ENCODE results near the gene AFP. TPM values are rescaled to one million over a fixed set of nuclear protein-coding genes. Genes with fewer than 3 reads are reported as not detected.
"Not testable (repeated sequence)": the region's sequence is repeated elsewhere in the genome, so short reads cannot be mapped to it uniquely, and the experiment has no call there.

The AFP gene
- total and polyA plus RNA-seq, 2 of the 4 experiments (the other 2 are of a cell fraction): 0.87 to 1.3 TPM

GRCh38 chr4:73388887-73389286 lies 47.1 kb upstream of the AFP start:
- intact Hi-C loops (cut with micrococcal nuclease): no loop called here
- H3K9me1 ChIP-seq (ENCODE audit: insufficient read depth, low read length): no peaks in the 10 kb centered on the region
- ChIA-PET CTCF (no interaction called here), POLR2A (ENCODE audit: unreplicated experiment) (no interaction called here)
- no peak overlapping the region for H2BK120ac ChIP-seq (ENCODE audit: low read depth, low read length)
- H4K5ac ChIP-seq (ENCODE audit: low read depth, low read length): no peak overlapping the region
- no peak overlapping the region for H3K14ac ChIP-seq (replicated peaks; ENCODE audit: low read depth, low read length)
- no peak overlapping the region for H2BK5ac ChIP-seq (ENCODE audit: low read depth, low read length, poor library complexity, severe bottlenecking)
- no peak overlapping the region for H2BK15ac ChIP-seq (ENCODE audit: low read depth, low read length)
- H3K9me3 ChIP-seq (ENCODE audit: control insufficient read depth, insufficient read depth, low read length): no peaks in the 10 kb centered on the region
- WGBS, 2 experiments (ENCODE audit: extremely low coverage in 2 of 2, insufficient read length in 1 of 2): no CpG with 5 or more reads among the region's 1 CpG
- no peak overlapping the region for H2AK9ac ChIP-seq (replicated peaks; ENCODE audit: low read depth, low read length, poor library complexity)
- in situ Hi-C loops (cut with MboI; ENCODE audit: low sequenced_read_pairs): no loop called here
- H4K91ac ChIP-seq (ENCODE audit: insufficient read depth, low read depth, low read length): no peak overlapping the region
- 0 out of 2 replicates have a peak, but pooled peaks have one; percentile 31 for TF ChIP-seq MAFK (IDR thresholded peaks at IDR 0.05; ENCODE audit: low read depth, low read length)
- TF ChIP-seq, protein P1, sequence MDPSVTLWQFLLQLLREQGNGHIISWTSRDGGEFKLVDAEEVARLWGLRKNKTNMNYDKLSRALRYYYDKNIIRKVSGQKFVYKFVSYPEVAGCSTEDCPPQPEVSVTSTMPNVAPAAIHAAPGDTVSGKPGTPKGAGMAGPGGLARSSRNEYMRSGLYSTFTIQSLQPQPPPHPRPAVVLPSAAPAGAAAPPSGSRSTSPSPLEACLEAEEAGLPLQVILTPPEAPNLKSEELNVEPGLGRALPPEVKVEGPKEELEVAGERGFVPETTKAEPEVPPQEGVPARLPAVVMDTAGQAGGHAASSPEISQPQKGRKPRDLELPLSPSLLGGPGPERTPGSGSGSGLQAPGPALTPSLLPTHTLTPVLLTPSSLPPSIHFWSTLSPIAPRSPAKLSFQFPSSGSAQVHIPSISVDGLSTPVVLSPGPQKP (IDR thresholded peaks at IDR 0.05; ENCODE audit: borderline replicate concordance, low read depth, low read length): no peak
- H3K4ac ChIP-seq (ENCODE audit: low read depth, low read length): no peak overlapping the region
- DNase-seq (no peak), ATAC-seq (ENCODE audit: low read depth) (no peak)
- H4K8ac ChIP-seq (ENCODE audit: low read depth in 2 of 2, low read length in 2 of 2): no peak overlapping the region
- H3K4me2 ChIP-seq (ENCODE audit: low read depth, low read length): no peak overlapping the region
- no peak overlapping the region for H3K27ac ChIP-seq (ENCODE audit: insufficient read depth, low read length)
- H3K9ac ChIP-seq (ENCODE audit: low read depth, low read length): no peak overlapping the region
- dilution Hi-C loops (cut with HindIII; ENCODE audit: low sequenced_read_pairs, unreplicated experiment): no loop called here
- no peak overlapping the region for H3K18ac ChIP-seq (ENCODE audit: low read depth, low read length)
- H3K79me1 ChIP-seq (ENCODE audit: low read depth in 1 of 2, low read length in 2 of 2): no peaks in the 10 kb centered on the region
- H3K23ac ChIP-seq (ENCODE audit: low read depth, low read length): no peak overlapping the region
- H3K36me3 ChIP-seq (ENCODE audit: control insufficient read depth, insufficient read depth, low read length): no peaks in the 10 kb centered on the region
- BruUV-seq (replicated peaks): no TSS peak
- no peak overlapping the region; the same call in 1 of the 2 replicates for H3K56ac ChIP-seq (ENCODE audit: extremely low read depth, insufficient read depth, low read length)
- no peak overlapping the region for H2AFZ ChIP-seq (replicated peaks; ENCODE audit: low read length, poor library complexity)
- H3K27me3 ChIP-seq (ENCODE audit: control insufficient read depth, insufficient read depth, low read length): no peaks in the 10 kb centered on the region
- no peaks in the 10 kb centered on the region for H3K4me1 ChIP-seq (ENCODE audit: control insufficient read depth, insufficient read depth, low read length)
- H4K20me1 ChIP-seq (ENCODE audit: insufficient read depth, low read length): no peaks in the 10 kb centered on the region
- H3K4me3 ChIP-seq (ENCODE audit: insufficient read depth, low read depth, low read length): no peak overlapping the region
- H2BK20ac ChIP-seq (ENCODE audit: low read depth, low read length): no peak overlapping the region
- no peak overlapping the region for H2AK5ac ChIP-seq (ENCODE audit: low read depth, low read length)

DNA sequence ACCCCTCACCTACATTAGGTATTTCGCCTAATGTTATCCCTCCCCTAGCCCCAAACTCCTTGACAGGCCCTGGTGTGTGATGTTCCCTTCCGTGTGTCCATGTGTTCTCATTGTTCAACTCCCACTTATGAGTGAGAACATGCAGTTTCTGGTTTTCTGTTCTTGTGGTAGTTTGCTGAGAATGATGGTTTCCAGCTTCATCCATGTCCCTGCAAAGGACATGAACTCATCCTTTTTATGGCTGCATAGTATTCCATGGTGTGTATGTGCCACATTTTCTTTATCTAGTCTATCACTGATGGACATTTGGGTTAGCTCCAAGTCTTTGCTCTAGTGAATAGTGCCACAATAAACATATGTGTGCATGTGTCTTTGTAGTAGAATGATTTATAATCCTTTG lies 46.4 kb upstream of the AFP start:
- H2AK9ac ChIP-seq (replicated peaks; ENCODE audit: low read depth, low read length, poor library complexity); H3K4me2 ChIP-seq (ENCODE audit: low read depth, low read length); H3K4ac ChIP-seq (ENCODE audit: low read depth, low read length); H3K79me1 ChIP-seq (ENCODE audit: low read depth in 1 of 2, low read length in 2 of 2); H4K91ac ChIP-seq (ENCODE audit: insufficient read depth, low read depth, low read length); H2BK20ac ChIP-seq (ENCODE audit: low read depth, low read length); H3K27me3 ChIP-seq (ENCODE audit: control insufficient read depth, insufficient read depth, low read length); H2AK5ac ChIP-seq (ENCODE audit: low read depth, low read length); H3K36me3 ChIP-seq (ENCODE audit: control insufficient read depth, insufficient read depth, low read length); H3K18ac ChIP-seq (ENCODE audit: low read depth, low read length); H3K9ac ChIP-seq (ENCODE audit: low read depth, low read length); dilution Hi-C loops (cut with HindIII; ENCODE audit: low sequenced_read_pairs, unreplicated experiment); ATAC-seq (ENCODE audit: low read depth); H2AFZ ChIP-seq (replicated peaks; ENCODE audit: low read length, poor library complexity); H2BK120ac ChIP-seq (ENCODE audit: low read depth, low read length); H3K14ac ChIP-seq (replicated peaks; ENCODE audit: low read depth, low read length); H3K9me3 ChIP-seq (ENCODE audit: control insufficient read depth, insufficient read depth, low read length); H4K5ac ChIP-seq (ENCODE audit: low read depth, low read length); H4K20me1 ChIP-seq (ENCODE audit: insufficient read depth, low read length); H2BK15ac ChIP-seq (ENCODE audit: low read depth, low read length); H3K4me3 ChIP-seq (ENCODE audit: insufficient read depth, low read depth, low read length); H4K8ac ChIP-seq (ENCODE audit: low read depth in 2 of 2, low read length in 2 of 2); BruUV-seq (replicated peaks); POLR2A ChIA-PET (ENCODE audit: unreplicated experiment); intact Hi-C loops (cut with micrococcal nuclease); in situ Hi-C loops (cut with MboI; ENCODE audit: low sequenced_read_pairs); H3K4me1 ChIP-seq (ENCODE audit: control insufficient read depth, insufficient read depth, low read length); H3K9me1 ChIP-seq (ENCODE audit: insufficient read depth, low read length); H3K56ac ChIP-seq (ENCODE audit: extremely low read depth, insufficient read depth, low read length); H3K23ac ChIP-seq (ENCODE audit: low read depth, low read length); CTCF ChIA-PET; DNase-seq; H2BK5ac ChIP-seq (ENCODE audit: low read depth, low read length, poor library complexity, severe bottlenecking); H3K27ac ChIP-seq (ENCODE audit: insufficient read depth, low read length): not testable (repeated sequence)
- no CpG with 5 or more reads among the region's 2 CpGs for WGBS, 2 experiments (ENCODE audit: extremely low coverage in 2 of 2, insufficient read length in 1 of 2)
